HepG2 (cell line): ENCODE measurements around the gene IKZF3. TPM values are rescaled to one million over a fixed set of nuclear protein-coding genes. Genes with fewer than 3 reads are reported as not detected.

ENCODE experiments used
- ATAC-seq: fragments of 200-7000 bp; cut with Tn5 transposase; 3 replicates; pipeline ENCODE4 v1.9.1; 2020; ENCODE audit warnings: mild to moderate bottlenecking, moderate library complexity
- BruUV-seq: library from RNA; stranded (reverse); fragments of 400-500 nt; replicated peaks from 2 replicates; lab custom pipeline; 2021; lab: Mats Ljungman, UMichigan
- CTCF ChIA-PET: fragments of 300-600 bp; formaldehyde crosslinking; extraction: SDS; loops from one replicate; lab custom pipeline; 2021; ENCODE audit warnings: low total read pairs, inconsistent platforms, low intra/inter-chr PET ratio; lab: Yijun Ruan, JAX
- POLR2A ChIA-PET: fragments of 350-600 bp; sonication (Branson Sonifier 250); formaldehyde crosslinking; loops from one replicate; lab custom pipeline; 2020; ENCODE audit warnings: antibody characterized with exemption, inconsistent platforms; lab: Yijun Ruan, JAX
- DNase-seq: peaks from one replicate; pipeline ENCODE4 v3.0.0-alpha.2; 2015; ENCODE audit warnings: low spot score
- FAIRE-seq: peaks from 3 replicates; lab custom pipeline; 2011; peaks lifted over from hg19 to GRCh38; lab: Jason Lieb, UNC
- H2AFZ ChIP-seq: one replicate; pipeline ENCODE4 v1.6.1; 2011; ENCODE audit warnings: low read length, inconsistent platforms
- H3K27ac ChIP-seq: fragments of 300-600 bp; 3 replicates; pipeline ENCODE4 v1.8.0; 2011; ENCODE audit warnings: mixed run types, mild to moderate bottlenecking, mixed read lengths, low read length, inconsistent platforms; ENCODE audit not compliant: insufficient read depth; ENCODE audit errors: extremely low read length
- H3K27me3 ChIP-seq, 2 experiments: fragments of 200-600 bp in 1 of 2; 2 replicates in 1 of 2; 3 replicates in 1 of 2; pipeline versions ENCODE4 v1.6.0 to v1.8.0; 2011; ENCODE audit warnings: low read length in 2 of 2, mild to moderate bottlenecking in 2 of 2, moderate library complexity in 2 of 2, inconsistent platforms in 1 of 2; ENCODE audit not compliant: insufficient read depth in 2 of 2, control insufficient read depth in 1 of 2
- H3K36me3 ChIP-seq, 2 experiments: fragments of 200-600 bp in 1 of 2; replicated peaks in 1 of 2; 2 replicates in 1 of 2; 3 replicates in 1 of 2; pipeline versions ENCODE4 v1.5.1 to v1.8.0; 2011; ENCODE audit warnings: low read length in 2 of 2, inconsistent platforms in 1 of 2; ENCODE audit not compliant: insufficient read depth in 2 of 2, control insufficient read depth in 1 of 2
- H3K4me1 ChIP-seq: 2 replicates; pipeline ENCODE4 v1.5.1; 2012; ENCODE audit warnings: low read length, inconsistent platforms; ENCODE audit not compliant: insufficient read depth
- H3K4me2 ChIP-seq: 2 replicates; pipeline ENCODE4 v1.6.0; 2011; ENCODE audit warnings: low read depth, low read length, inconsistent platforms
- H3K4me3 ChIP-seq, 3 experiments: fragments of 200-600 bp in 1 of 3; sonication (generic), shearing (Covaris generic) in 1 of 3; replicated peaks in 1 of 3; 2 replicates each; pipeline ENCODE4 v1.5.1; 2011 to 2016; ENCODE audit warnings: low read length in 3 of 3, inconsistent platforms in 2 of 3, low read depth in 2 of 3, mild to moderate bottlenecking in 2 of 3, control low read depth in 1 of 3, mixed read lengths in 1 of 3; ENCODE audit not compliant: insufficient read depth in 1 of 3
- H3K79me2 ChIP-seq: one replicate; pipeline ENCODE4 v1.6.1; 2011; ENCODE audit warnings: low read length, inconsistent platforms; ENCODE audit not compliant: insufficient read depth
- H3K9ac ChIP-seq: 2 replicates; pipeline ENCODE4 v1.6.0; 2011; ENCODE audit warnings: mild to moderate bottlenecking, low read depth, low read length, inconsistent platforms; ENCODE audit not compliant: insufficient read depth
- H3K9me3 ChIP-seq: 2 replicates; pipeline ENCODE4 v1.5.1; 2012; ENCODE audit warnings: mild to moderate bottlenecking, low read length
- H4K20me1 ChIP-seq: 2 replicates; pipeline ENCODE4 v1.6.0; 2011; ENCODE audit warnings: inconsistent platforms, mild to moderate bottlenecking, low read length, moderate library complexity; ENCODE audit not compliant: insufficient read depth
- DZIP1 ChIP-seq: sonication (generic); formaldehyde crosslinking; IDR thresholded peaks from 2 replicates; pipeline ENCODE4 v1.5.0; 2020; ENCODE audit warnings: mild to moderate bottlenecking, missing genetic modification reagents
- HMGA1 ChIP-seq: sonication (generic); formaldehyde crosslinking; conservative IDR thresholded peaks from 2 replicates; pipeline ENCODE4 v1.4.0; 2020; ENCODE audit warnings: missing genetic modification reagents
- HNRNPLL ChIP-seq: fragments of 200-400 bp; formaldehyde crosslinking; IDR thresholded peaks from 2 replicates; pipeline ENCODE4 v1.6.1; 2017; ENCODE audit warnings: mild to moderate bottlenecking, low read depth, low read length; ENCODE audit not compliant: poor library complexity, severe bottlenecking
- MIER2 ChIP-seq: IDR thresholded peaks from 2 replicates; pipeline ENCODE4 v1.6.1; 2016; ENCODE audit warnings: missing biosample characterization, missing genetic modification reagents
- MXD3 ChIP-seq: IDR thresholded peaks from 2 replicates; pipeline ENCODE4 v1.6.1; 2016; ENCODE audit warnings: mild to moderate bottlenecking, missing biosample characterization, missing genetic modification reagents
- MXD4 ChIP-seq: IDR thresholded peaks from 2 replicates; pipeline ENCODE4 v1.6.1; 2016; ENCODE audit warnings: mild to moderate bottlenecking, missing biosample characterization, missing genetic modification reagents
- PREB ChIP-seq: sonication (generic); formaldehyde crosslinking; IDR thresholded peaks from 2 replicates; pipeline ENCODE4 v1.4.0; 2020; ENCODE audit warnings: missing genetic modification reagents
- TMF1 ChIP-seq: sonication (generic); formaldehyde crosslinking; IDR thresholded peaks from 2 replicates; pipeline ENCODE4 v1.8.1; 2022; ENCODE audit warnings: low read depth, missing genetic modification reagents
- ZBTB10 ChIP-seq: sonication (generic); formaldehyde crosslinking; IDR thresholded peaks from 2 replicates; pipeline ENCODE4 v1.4.0; 2020; ENCODE audit warnings: missing genetic modification reagents, borderline replicate concordance
- ZNF343 ChIP-seq: sonication (generic); formaldehyde crosslinking; IDR thresholded peaks from 2 replicates; pipeline ENCODE4 v1.4.0; 2020; ENCODE audit warnings: mild to moderate bottlenecking, missing genetic modification reagents
- ZNF431 ChIP-seq: sonication (generic); formaldehyde crosslinking; IDR thresholded peaks from 2 replicates; pipeline ENCODE4 v1.9.0; 2022; ENCODE audit warnings: missing genetic modification reagents, low read depth, mild to moderate bottlenecking, borderline replicate concordance
- ZNF598 ChIP-seq: sonication (generic); formaldehyde crosslinking; IDR thresholded peaks from 2 replicates; pipeline ENCODE4 v1.5.1; 2020; ENCODE audit warnings: mild to moderate bottlenecking, missing genetic modification reagents, borderline replicate concordance
- ZNF629 ChIP-seq: sonication (generic); formaldehyde crosslinking; conservative IDR thresholded peaks from 2 replicates; pipeline ENCODE4 v1.5.0; 2020; ENCODE audit warnings: missing genetic modification reagents
- ZNF839 ChIP-seq: sonication (generic); formaldehyde crosslinking; IDR thresholded peaks from 2 replicates; pipeline ENCODE4 v1.4.0; 2020; ENCODE audit warnings: missing genetic modification reagents, mild to moderate bottlenecking, borderline replicate concordance
- WGBS: methylation state at CpG from one replicate; pipeline ENCODE4 v1.1.6; 2017; ENCODE audit warnings: low lambda C conversion rate; 5-methylcytosine and 5-hydroxymethylcytosine counted together
- in situ Hi-C: cut with HindIII; loops from 2 replicates; pipeline ENCODE4 v1.10.0; 2017; ENCODE audit warnings: low pct_unique_long_range_greater_than_20kb; ENCODE audit not compliant: extremely low pct_ligation_motif_present
- intact Hi-C: fragments of 100-400 bp; cut with micrococcal nuclease; formaldehyde crosslinking; loops from one replicate; pipeline ENCODE4 v1.10.0; 2022; ENCODE audit not compliant: unreplicated experiment
- polyA plus RNA-seq, 8 experiments: library from polyadenylated mRNA; depleted of rRNA in 3 of 8; stranded (reverse) in 7 of 8; unstranded in 1 of 8; fragments of >200 nt; fragmentation: Illumina TruSeq in 4 of 8; extraction: Trizol in 4 of 8; gene quantifications; 2 replicates each; pipeline versions ENCODE4 v1.2.1 to v1.2.3, GENCODE V29; 2011 to 2016; ENCODE audit warnings: low read depth in 4 of 8, missing spikeins in 1 of 8, mixed read lengths in 1 of 8; ENCODE audit not compliant: insufficient read depth in 1 of 8
- total RNA-seq, 5 experiments: library from RNA; depleted of rRNA; stranded (reverse); fragments of >200 nt; fragmentation: Illumina TruSeq; extraction: Trizol; gene quantifications; 2 replicates each; pipeline ENCODE4 v1.2.3, GENCODE V29; 2016; ENCODE audit warnings: low read depth in 1 of 5

Gene IKZF3
- total and polyA plus RNA-seq, 2 of the 13 experiments (the other 11 are each of a cell fraction or from before 2014, with no cell fraction given): not detected

GRCh38 chr17:39799395-39799794 lies 64.7 kb downstream of the IKZF3 start:
- BruUV-seq: no TSS peak
- CTCF ChIA-PET: no interaction called here
- intact Hi-C loops (no loop called here), in situ Hi-C loops (no loop called here)
- POLR2A ChIA-PET: no interaction called here
- FAIRE-seq (no peak), DNase-seq (no peak), ATAC-seq (no peak)
- Histone ChIP-seq H3K79me2 (no peaks in the 10 kb centered on the region), H3K9me3 (no peaks in the 10 kb centered on the region), H3K27me3 (peaks cover 1 to 17% of the 10 kb centered on the region in 2 experiments; a peak in 1 of 5 replicates), H3K27ac (no peak overlapping the region), H3K4me1 (no peaks in the 10 kb centered on the region), H2AFZ (no peak overlapping the region), H4K20me1 (no peaks in the 10 kb centered on the region), H3K4me2 (no peak overlapping the region), H3K36me3 (no peaks in the 10 kb centered on the region), H3K9ac (no peak overlapping the region), H3K4me3 (no peak overlapping the region)
- 0% methylated on average over 1 of the region's 1 CpG for WGBS
- no peak for TF ChIP-seq ZNF343 (CRISPR knock-in tag)
- no peak for TF ChIP-seq MXD3 (CRISPR knock-in tag)
- TF ChIP-seq HMGA1 (CRISPR knock-in tag): no peak
- no peak for TF ChIP-seq TMF1 (CRISPR knock-in tag)
- no peak for TF ChIP-seq ZNF629 (CRISPR knock-in tag)
- TF ChIP-seq MXD4 (CRISPR knock-in tag): no peak
- no peak for TF ChIP-seq ZBTB10 (CRISPR knock-in tag)
- no peak for TF ChIP-seq HNRNPLL
- TF ChIP-seq DZIP1 (CRISPR knock-in tag): no peak
- no peak for TF ChIP-seq MIER2 (CRISPR knock-in tag)
- TF ChIP-seq ZNF839 (CRISPR knock-in tag): no peak
- TF ChIP-seq ZNF598: no peak
- no peak for TF ChIP-seq ZNF431 (CRISPR knock-in tag)
- no peak for TF ChIP-seq PREB (CRISPR knock-in tag)
